COLO668 (cell line): ENCODE data around the gene CEP72.
"Not testable (repeated sequence)": the region's sequence is repeated elsewhere in the genome, so short reads cannot be mapped to it uniquely, and the experiment has no call there.

Experiments used
- DNase-seq: peaks from one replicate; lab custom pipeline; 2025; ENCODE audit not compliant: unreplicated experiment; lab: John Stamatoyannopoulos, UW

Gene CEP72

GRCh38 chr5:611731-612486 lies at the start of gene CEP72:
Gene CEP72, plus strand, starts transcription at chr5:612340. Its CDS starts 22 bp downstream, at chr5:612362.
- DNase-seq: peak; percentile 95

GRCh38 chr5:565782-566440 lies 46.2 kb upstream of the CEP72 start:
- DNase-seq: peak; percentile 65

GRCh38 chr5:566636-567309 lies 45.4 kb upstream of the CEP72 start:
- no peak for DNase-seq

- no peak for DNase-seq
These were observed 44.5 kb upstream of the CEP72 start for GRCh38 chr5:567664-568060.

- no peak for DNase-seq
These were observed 43.9 kb upstream of the CEP72 start for GRCh38 chr5:568061-568781.

- no peak for DNase-seq
These were observed 43.3 kb upstream of the CEP72 start for GRCh38 chr5:568809-569208.

GRCh38 chr5:569358-569867 lies 42.7 kb upstream of the CEP72 start:
- no peak for DNase-seq

- no peak for DNase-seq
These were observed 42.2 kb upstream of the CEP72 start for GRCh38 chr5:569868-570361.

GRCh38 chr5:570446-570845 lies 41.7 kb upstream of the CEP72 start:
- no peak for DNase-seq

- no peak for DNase-seq
These were observed 41.3 kb upstream of the CEP72 start for GRCh38 chr5:570886-571285.

GRCh38 chr5:571791-572190 lies 40.3 kb upstream of the CEP72 start:
- DNase-seq: peak; percentile 65

GRCh38 chr5:572398-573019 lies 39.6 kb upstream of the CEP72 start:
- peak; percentile 76 for DNase-seq

- no peak for DNase-seq
These were observed 38.9 kb upstream of the CEP72 start for GRCh38 chr5:573206-573605.

GRCh38 chr5:573976-574375 lies 38.2 kb upstream of the CEP72 start:
- DNase-seq: no peak

GRCh38 chr5:574906-575305 lies 37.2 kb upstream of the CEP72 start:
- no peak for DNase-seq

GRCh38 chr5:575636-576035 lies 36.5 kb upstream of the CEP72 start:
- no peak for DNase-seq

- DNase-seq: not testable (repeated sequence)
These were observed 34.9 kb upstream of the CEP72 start for GRCh38 chr5:577214-577613.

GRCh38 chr5:577800-578199 lies 34.3 kb upstream of the CEP72 start:
- no peak for DNase-seq

GRCh38 chr5:579211-579610 lies 32.9 kb upstream of the CEP72 start:
- no peak for DNase-seq

- DNase-seq: no peak
These were observed 32.3 kb upstream of the CEP72 start for GRCh38 chr5:579746-580366.
